GM23338 (cell line): ENCODE measurements around the gene DHX58. TPM values are rescaled to one million over a fixed set of nuclear protein-coding genes. Genes with fewer than 3 reads are reported as not detected.

Source experiments
- ATAC-seq: fragments of 200-7000 bp; cut with Tn5 transposase; 3 replicates; pipeline ENCODE4 v1.9.1; 2020
- DNase-seq: peaks from one replicate; pipeline ENCODE4 v3.0.0-alpha.2; 2015; ENCODE audit warnings: low spot score
- H2AFZ ChIP-seq: fragments of 200-600 bp; sonication (generic); 2 replicates; pipeline ENCODE4 v1.8.0; 2016; ENCODE audit warnings: antibody characterized with exemption, mild to moderate bottlenecking, moderate library complexity
- H3F3A ChIP-seq: fragments of 200-600 bp; sonication (generic); replicated peaks from 2 replicates; pipeline ENCODE4 v1.8.0; 2017; ENCODE audit warnings: antibody characterized with exemption, mixed run types, low read depth
- H3K27ac ChIP-seq: fragments of 200-600 bp; sonication (generic); 2 replicates; pipeline ENCODE4 v1.6.1; 2016; ENCODE audit warnings: low read depth
- H3K27me3 ChIP-seq: fragments of 200-600 bp; sonication (generic); 2 replicates; pipeline ENCODE4 v1.8.0; 2016; ENCODE audit warnings: mild to moderate bottlenecking, mixed run types, moderate library complexity; ENCODE audit not compliant: insufficient read depth
- H3K36me3 ChIP-seq: fragments of 200-600 bp; sonication (generic); 2 replicates; pipeline ENCODE4 v1.8.0; 2016; ENCODE audit warnings: mild to moderate bottlenecking; ENCODE audit not compliant: insufficient read depth
- H3K4me1 ChIP-seq: fragments of 200-600 bp; sonication (generic); 2 replicates; pipeline ENCODE4 v1.8.0; 2016; ENCODE audit warnings: mild to moderate bottlenecking, moderate library complexity; ENCODE audit not compliant: insufficient read depth
- H3K4me2 ChIP-seq: fragments of 200-600 bp; sonication (generic); 2 replicates; pipeline ENCODE4 v1.7.1; 2017; ENCODE audit warnings: mixed run types
- H3K4me3 ChIP-seq: fragments of 200-600 bp; sonication (generic); 2 replicates; pipeline ENCODE4 v1.6.1; 2016; ENCODE audit warnings: mixed run types
- H3K79me2 ChIP-seq: fragments of 200-600 bp; sonication (generic); replicated peaks from 2 replicates; pipeline ENCODE4 v1.8.0; 2017; ENCODE audit warnings: mild to moderate bottlenecking; ENCODE audit not compliant: insufficient read depth
- H3K9me2 ChIP-seq: fragments of 200-600 bp; sonication (generic); 2 replicates; pipeline ENCODE4 v1.8.0; 2017; ENCODE audit not compliant: insufficient read depth
- H4K20me1 ChIP-seq: fragments of 200-600 bp; sonication (generic); replicated peaks from 2 replicates; pipeline ENCODE4 v1.8.0; 2017; ENCODE audit warnings: mild to moderate bottlenecking; ENCODE audit not compliant: insufficient read depth
- H3K27ac Mint-ChIP-seq: 2 replicates; pipeline ENCODE4 v1.8.0; 2020; ENCODE audit warnings: inconsistent platforms, mild to moderate bottlenecking, moderate library complexity, mixed read lengths
- H3K27me3 Mint-ChIP-seq: 3 replicates; pipeline ENCODE4 v1.8.0; 2022; ENCODE audit warnings: low read depth, mild to moderate bottlenecking, moderate library complexity, mixed read lengths, inconsistent platforms; ENCODE audit not compliant: insufficient read depth, poor library complexity
- H3K36me3 Mint-ChIP-seq: 3 replicates; pipeline ENCODE4 v1.8.0; 2021; ENCODE audit warnings: low read depth, mild to moderate bottlenecking, inconsistent platforms, moderate library complexity, mixed read lengths
- H3K4me1 Mint-ChIP-seq: 3 replicates; pipeline ENCODE4 v1.8.0; 2020; ENCODE audit warnings: mild to moderate bottlenecking, inconsistent platforms, mixed read lengths
- H3K4me3 Mint-ChIP-seq: 3 replicates; pipeline ENCODE4 v1.8.0; 2021; ENCODE audit warnings: moderate library complexity, mild to moderate bottlenecking, inconsistent platforms, mixed read lengths
- H3K9me3 Mint-ChIP-seq: 3 replicates; pipeline ENCODE4 v1.8.0; 2020; ENCODE audit warnings: moderate library complexity, mild to moderate bottlenecking, inconsistent platforms, mixed read lengths
- CREB1 ChIP-seq: fragments of 250-450 bp; sonication (Bioruptor Pico); IDR thresholded peaks from 2 replicates; pipeline ENCODE4 v1.5.0; 2020; ENCODE audit warnings: low read depth, mild to moderate bottlenecking, moderate library complexity
- EZH2 ChIP-seq: fragments of 200-600 bp; sonication (generic); IDR thresholded peaks from one replicate; pipeline ENCODE4 v1.8.0; 2017; ENCODE audit warnings: antibody characterized with exemption, mild to moderate bottlenecking, low read depth; ENCODE audit not compliant: unreplicated experiment
- EZH2phosphoT487 ChIP-seq: fragments of 200-600 bp; sonication (generic); IDR thresholded peaks from one replicate; pipeline ENCODE4 v1.8.1; 2018; ENCODE audit warnings: antibody characterized with exemption; ENCODE audit not compliant: unreplicated experiment
- JUNB ChIP-seq: IDR thresholded peaks from one replicate; pipeline ENCODE4 v1.6.1; 2016; ENCODE audit warnings: antibody characterized with exemption; ENCODE audit not compliant: unreplicated experiment
- NANOG ChIP-seq: IDR thresholded peaks from 2 replicates; pipeline ENCODE4 v1.6.1; 2016; ENCODE audit warnings: antibody characterized with exemption, borderline replicate concordance
- POLR2AphosphoS5 ChIP-seq: IDR thresholded peaks from 2 replicates; pipeline ENCODE4 v1.6.1; 2016; ENCODE audit warnings: antibody characterized with exemption, low read depth
- STAT1 ChIP-seq: IDR thresholded peaks from one replicate; pipeline ENCODE4 v1.6.1; 2016; ENCODE audit warnings: antibody characterized with exemption; ENCODE audit not compliant: unreplicated experiment
- ZNF114 ChIP-seq: fragments of 250-450 bp; sonication (Bioruptor Pico); IDR thresholded peaks from 2 replicates; pipeline ENCODE4 v1.5.0; 2020; ENCODE audit warnings: mild to moderate bottlenecking, moderate library complexity
- ZNF331 ChIP-seq: fragments of 250-450 bp; sonication (Bioruptor Pico); IDR thresholded peaks from 2 replicates; pipeline ENCODE4 v1.5.0; 2020; ENCODE audit warnings: low read depth, mild to moderate bottlenecking, moderate library complexity
- polyA plus RNA-seq: library from polyadenylated mRNA; unstranded; fragments of >200 nt; fragmentation: Nextera tagmentation; extraction: Ambion mirVana; gene quantifications from 2 replicates; pipeline ENCODE4 v1.2.1, GENCODE V29; 2016
- total RNA-seq: library from RNA; depleted of rRNA; stranded (reverse); fragments of >200 nt; shearing (Covaris generic); gene quantifications from 2 replicates; pipeline ENCODE4 v1.2.3, GENCODE V29; 2014
- TF ChIP-seq, protein P1 (sequence below): fragments of 250-450 bp; sonication (Bioruptor Pico); IDR thresholded peaks from 2 replicates; pipeline ENCODE4 v1.5.0; 2020; ENCODE audit warnings: mild to moderate bottlenecking, moderate library complexity
- TF ChIP-seq, protein P2 (sequence below): IDR thresholded peaks from one replicate; pipeline ENCODE4 v1.6.1; 2018; ENCODE audit warnings: antibody characterized with exemption; ENCODE audit not compliant: unreplicated experiment
- TF ChIP-seq, protein P3 (sequence below), 2 experiments: fragments of 200-600 bp in 1 of 2; sonication (generic) in 1 of 2; conservative IDR thresholded peaks; 2 replicates each; pipeline versions ENCODE4 v1.5.1 to v1.6.1; 2016 to 2017; ENCODE audit warnings: antibody characterized with exemption in 2 of 2, low read depth in 2 of 2, mild to moderate bottlenecking in 2 of 2, moderate library complexity in 1 of 2
- TF ChIP-seq, protein P4 (sequence below): IDR thresholded peaks from 2 replicates; pipeline ENCODE4 v1.6.1; 2016; ENCODE audit warnings: antibody characterized with exemption

DHX58 gene
- total and polyA plus RNA-seq, 2 experiments from 2014 or later: 4.1 to 6.6 TPM

DNA sequence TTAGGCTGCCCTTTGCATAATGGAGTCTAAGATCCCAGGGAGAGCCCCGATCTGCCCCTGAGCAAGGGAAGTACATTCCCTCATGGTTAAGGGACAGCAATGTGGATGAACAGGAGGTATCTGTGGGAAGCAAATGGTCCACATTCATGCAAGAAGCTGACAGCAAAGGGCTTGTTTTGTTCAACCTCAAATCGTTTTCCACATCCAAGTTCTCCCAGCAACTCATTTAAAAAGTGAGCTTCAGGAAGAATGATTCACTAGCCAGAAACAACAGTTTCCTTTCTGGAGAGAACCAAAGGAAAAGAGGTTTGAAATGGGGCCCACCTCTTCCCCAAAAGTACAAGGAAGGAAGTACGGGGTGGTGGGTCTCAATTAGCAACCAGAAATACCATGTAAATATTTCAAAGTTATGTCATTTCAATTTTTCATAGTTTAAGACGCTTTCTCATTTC, 19.5 kb upstream of the DHX58 start:
- no peak for TF ChIP-seq JUNB
- TF ChIP-seq, protein P1, sequence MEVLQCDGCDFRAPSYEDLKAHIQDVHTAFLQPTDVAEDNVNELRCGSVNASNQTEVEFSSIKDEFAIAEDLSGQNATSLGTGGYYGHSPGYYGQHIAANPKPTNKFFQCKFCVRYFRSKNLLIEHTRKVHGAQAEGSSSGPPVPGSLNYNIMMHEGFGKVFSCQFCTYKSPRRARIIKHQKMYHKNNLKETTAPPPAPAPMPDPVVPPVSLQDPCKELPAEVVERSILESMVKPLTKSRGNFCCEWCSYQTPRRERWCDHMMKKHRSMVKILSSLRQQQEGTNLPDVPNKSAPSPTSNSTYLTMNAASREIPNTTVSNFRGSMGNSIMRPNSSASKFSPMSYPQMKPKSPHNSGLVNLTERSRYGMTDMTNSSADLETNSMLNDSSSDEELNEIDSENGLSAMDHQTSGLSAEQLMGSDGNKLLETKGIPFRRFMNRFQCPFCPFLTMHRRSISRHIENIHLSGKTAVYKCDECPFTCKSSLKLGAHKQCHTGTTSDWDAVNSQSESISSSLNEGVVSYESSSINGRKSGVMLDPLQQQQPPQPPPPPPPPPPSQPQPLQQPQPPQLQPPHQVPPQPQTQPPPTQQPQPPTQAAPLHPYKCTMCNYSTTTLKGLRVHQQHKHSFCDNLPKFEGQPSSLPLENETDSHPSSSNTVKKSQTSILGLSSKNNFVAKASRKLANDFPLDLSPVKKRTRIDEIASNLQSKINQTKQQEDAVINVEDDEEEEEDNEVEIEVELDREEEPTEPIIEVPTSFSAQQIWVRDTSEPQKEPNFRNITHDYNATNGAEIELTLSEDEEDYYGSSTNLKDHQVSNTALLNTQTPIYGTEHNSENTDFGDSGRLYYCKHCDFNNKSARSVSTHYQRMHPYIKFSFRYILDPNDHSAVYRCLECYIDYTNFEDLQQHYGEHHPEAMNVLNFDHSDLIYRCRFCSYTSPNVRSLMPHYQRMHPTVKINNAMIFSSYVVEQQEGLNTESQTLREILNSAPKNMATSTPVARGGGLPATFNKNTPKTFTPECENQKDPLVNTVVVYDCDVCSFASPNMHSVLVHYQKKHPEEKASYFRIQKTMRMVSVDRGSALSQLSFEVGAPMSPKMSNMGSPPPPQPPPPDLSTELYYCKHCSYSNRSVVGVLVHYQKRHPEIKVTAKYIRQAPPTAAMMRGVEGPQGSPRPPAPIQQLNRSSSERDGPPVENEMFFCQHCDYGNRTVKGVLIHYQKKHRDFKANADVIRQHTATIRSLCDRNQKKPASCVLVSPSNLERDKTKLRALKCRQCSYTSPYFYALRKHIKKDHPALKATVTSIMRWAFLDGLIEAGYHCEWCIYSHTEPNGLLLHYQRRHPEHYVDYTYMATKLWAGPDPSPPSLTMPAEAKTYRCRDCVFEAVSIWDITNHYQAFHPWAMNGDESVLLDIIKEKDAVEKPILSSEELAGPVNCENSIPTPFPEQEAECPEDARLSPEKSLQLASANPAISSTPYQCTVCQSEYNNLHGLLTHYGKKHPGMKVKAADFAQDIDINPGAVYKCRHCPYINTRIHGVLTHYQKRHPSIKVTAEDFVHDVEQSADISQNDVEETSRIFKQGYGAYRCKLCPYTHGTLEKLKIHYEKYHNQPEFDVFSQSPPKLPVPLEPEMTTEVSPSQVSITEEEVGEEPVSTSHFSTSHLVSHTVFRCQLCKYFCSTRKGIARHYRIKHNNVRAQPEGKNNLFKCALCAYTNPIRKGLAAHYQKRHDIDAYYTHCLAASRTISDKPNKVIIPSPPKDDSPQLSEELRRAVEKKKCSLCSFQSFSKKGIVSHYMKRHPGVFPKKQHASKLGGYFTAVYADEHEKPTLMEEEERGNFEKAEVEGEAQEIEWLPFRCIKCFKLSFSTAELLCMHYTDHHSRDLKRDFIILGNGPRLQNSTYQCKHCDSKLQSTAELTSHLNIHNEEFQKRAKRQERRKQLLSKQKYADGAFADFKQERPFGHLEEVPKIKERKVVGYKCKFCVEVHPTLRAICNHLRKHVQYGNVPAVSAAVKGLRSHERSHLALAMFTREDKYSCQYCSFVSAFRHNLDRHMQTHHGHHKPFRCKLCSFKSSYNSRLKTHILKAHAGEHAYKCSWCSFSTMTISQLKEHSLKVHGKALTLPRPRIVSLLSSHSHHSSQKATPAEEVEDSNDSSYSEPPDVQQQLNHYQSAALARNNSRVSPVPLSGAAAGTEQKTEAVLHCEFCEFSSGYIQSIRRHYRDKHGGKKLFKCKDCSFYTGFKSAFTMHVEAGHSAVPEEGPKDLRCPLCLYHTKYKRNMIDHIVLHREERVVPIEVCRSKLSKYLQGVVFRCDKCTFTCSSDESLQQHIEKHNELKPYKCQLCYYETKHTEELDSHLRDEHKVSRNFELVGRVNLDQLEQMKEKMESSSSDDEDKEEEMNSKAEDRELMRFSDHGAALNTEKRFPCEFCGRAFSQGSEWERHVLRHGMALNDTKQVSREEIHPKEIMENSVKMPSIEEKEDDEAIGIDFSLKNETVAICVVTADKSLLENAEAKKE: no peak
- TF ChIP-seq ZNF331: no peak
- TF ChIP-seq NANOG: no peak
- no peak for TF ChIP-seq EZH2
- no peak for TF ChIP-seq STAT1
- no peak for TF ChIP-seq EZH2phosphoT487
- TF ChIP-seq, protein P2, sequence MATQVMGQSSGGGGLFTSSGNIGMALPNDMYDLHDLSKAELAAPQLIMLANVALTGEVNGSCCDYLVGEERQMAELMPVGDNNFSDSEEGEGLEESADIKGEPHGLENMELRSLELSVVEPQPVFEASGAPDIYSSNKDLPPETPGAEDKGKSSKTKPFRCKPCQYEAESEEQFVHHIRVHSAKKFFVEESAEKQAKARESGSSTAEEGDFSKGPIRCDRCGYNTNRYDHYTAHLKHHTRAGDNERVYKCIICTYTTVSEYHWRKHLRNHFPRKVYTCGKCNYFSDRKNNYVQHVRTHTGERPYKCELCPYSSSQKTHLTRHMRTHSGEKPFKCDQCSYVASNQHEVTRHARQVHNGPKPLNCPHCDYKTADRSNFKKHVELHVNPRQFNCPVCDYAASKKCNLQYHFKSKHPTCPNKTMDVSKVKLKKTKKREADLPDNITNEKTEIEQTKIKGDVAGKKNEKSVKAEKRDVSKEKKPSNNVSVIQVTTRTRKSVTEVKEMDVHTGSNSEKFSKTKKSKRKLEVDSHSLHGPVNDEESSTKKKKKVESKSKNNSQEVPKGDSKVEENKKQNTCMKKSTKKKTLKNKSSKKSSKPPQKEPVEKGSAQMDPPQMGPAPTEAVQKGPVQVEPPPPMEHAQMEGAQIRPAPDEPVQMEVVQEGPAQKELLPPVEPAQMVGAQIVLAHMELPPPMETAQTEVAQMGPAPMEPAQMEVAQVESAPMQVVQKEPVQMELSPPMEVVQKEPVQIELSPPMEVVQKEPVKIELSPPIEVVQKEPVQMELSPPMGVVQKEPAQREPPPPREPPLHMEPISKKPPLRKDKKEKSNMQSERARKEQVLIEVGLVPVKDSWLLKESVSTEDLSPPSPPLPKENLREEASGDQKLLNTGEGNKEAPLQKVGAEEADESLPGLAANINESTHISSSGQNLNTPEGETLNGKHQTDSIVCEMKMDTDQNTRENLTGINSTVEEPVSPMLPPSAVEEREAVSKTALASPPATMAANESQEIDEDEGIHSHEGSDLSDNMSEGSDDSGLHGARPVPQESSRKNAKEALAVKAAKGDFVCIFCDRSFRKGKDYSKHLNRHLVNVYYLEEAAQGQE: no peak
- no peak for TF ChIP-seq POLR2AphosphoS5
- TF ChIP-seq, protein P3, sequence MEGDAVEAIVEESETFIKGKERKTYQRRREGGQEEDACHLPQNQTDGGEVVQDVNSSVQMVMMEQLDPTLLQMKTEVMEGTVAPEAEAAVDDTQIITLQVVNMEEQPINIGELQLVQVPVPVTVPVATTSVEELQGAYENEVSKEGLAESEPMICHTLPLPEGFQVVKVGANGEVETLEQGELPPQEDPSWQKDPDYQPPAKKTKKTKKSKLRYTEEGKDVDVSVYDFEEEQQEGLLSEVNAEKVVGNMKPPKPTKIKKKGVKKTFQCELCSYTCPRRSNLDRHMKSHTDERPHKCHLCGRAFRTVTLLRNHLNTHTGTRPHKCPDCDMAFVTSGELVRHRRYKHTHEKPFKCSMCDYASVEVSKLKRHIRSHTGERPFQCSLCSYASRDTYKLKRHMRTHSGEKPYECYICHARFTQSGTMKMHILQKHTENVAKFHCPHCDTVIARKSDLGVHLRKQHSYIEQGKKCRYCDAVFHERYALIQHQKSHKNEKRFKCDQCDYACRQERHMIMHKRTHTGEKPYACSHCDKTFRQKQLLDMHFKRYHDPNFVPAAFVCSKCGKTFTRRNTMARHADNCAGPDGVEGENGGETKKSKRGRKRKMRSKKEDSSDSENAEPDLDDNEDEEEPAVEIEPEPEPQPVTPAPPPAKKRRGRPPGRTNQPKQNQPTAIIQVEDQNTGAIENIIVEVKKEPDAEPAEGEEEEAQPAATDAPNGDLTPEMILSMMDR (conservative IDR thresholded peaks at IDR 0.05; ENCODE audit: low read depth in 2 of 2): no peak
- TF ChIP-seq, protein P4, sequence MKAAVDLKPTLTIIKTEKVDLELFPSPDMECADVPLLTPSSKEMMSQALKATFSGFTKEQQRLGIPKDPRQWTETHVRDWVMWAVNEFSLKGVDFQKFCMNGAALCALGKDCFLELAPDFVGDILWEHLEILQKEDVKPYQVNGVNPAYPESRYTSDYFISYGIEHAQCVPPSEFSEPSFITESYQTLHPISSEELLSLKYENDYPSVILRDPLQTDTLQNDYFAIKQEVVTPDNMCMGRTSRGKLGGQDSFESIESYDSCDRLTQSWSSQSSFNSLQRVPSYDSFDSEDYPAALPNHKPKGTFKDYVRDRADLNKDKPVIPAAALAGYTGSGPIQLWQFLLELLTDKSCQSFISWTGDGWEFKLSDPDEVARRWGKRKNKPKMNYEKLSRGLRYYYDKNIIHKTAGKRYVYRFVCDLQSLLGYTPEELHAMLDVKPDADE: no peak
- TF ChIP-seq ZNF114 (CRISPR knock-in tag): no peak
- no peak for TF ChIP-seq CREB1 (CRISPR knock-in tag)
- Histone ChIP-seq H3K9me2 (no peaks in the 10 kb centered on the region), H3K27me3 (no peaks in the 10 kb centered on the region), H3F3A (0 out of 2 replicates have a peak, but pooled peaks cover 4% of the 10 kb centered on the region), H3K4me3 (no peak overlapping the region), H3K36me3 (peaks cover 3% of the 10 kb centered on the region), H3K4me2 (no peak overlapping the region), H4K20me1 (peaks cover 12% of the 10 kb centered on the region), H2AFZ (no peak overlapping the region), H3K79me2 (peaks cover 50% of the 10 kb centered on the region), H3K27ac (no peak overlapping the region; the same call in 1 of the 2 replicates), H3K4me1 (peaks cover 10% of the 10 kb centered on the region; the same call in 1 of the 2 replicates)
- ATAC-seq (no peak), DNase-seq (no peak)
- Mint-ChIP-seq H3K27me3 (peaks cover 15% of the 10 kb centered on the region), H3K36me3 (peaks cover 36% of the 10 kb centered on the region), H3K4me1 (peaks cover 33% of the 10 kb centered on the region), H3K9me3 (no peaks in the 10 kb centered on the region), H3K27ac (no peak overlapping the region), H3K4me3 (no peak overlapping the region)
